22Rv1 (cell line): ENCODE results near the gene CYP11A1.

Experiments
- ZFX ChIP-seq: fragments of 450-650 bp; IDR thresholded peaks from 2 replicates; pipeline ENCODE4 v1.6.1; 2017; ENCODE audit warnings: antibody characterized with exemption, borderline replicate concordance
- TF ChIP-seq, protein P1 (sequence below): fragments of 450-650 bp; IDR thresholded peaks from 2 replicates; pipeline ENCODE4 v1.5.1; 2017; ENCODE audit warnings: mild to moderate bottlenecking

DNA sequence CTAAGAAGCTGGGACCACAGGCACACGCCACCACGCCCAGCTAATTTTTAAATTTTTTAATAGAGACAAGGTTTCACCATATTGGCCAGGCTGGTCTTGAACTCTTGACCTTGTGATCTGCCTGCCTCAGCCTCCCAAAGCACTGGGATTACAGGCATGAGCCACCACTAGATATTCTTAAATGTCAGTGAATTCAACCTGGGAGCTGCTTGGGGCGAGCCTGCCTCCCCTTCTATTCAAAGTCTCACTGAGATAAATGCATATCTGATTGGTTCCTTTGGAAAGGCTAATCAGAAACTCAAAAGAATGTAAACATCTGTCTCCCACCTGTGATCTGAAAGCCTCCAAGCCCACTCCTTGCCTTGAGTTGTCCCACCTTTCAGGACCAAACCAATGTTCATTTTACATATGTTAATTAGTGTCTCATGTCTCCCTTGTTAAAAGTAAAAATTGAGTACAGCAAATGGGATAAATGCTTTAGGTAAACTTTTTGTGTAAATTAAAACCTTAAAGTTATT is 15.0 kb downstream of the CYP11A1 start:
- TF ChIP-seq, protein P1, sequence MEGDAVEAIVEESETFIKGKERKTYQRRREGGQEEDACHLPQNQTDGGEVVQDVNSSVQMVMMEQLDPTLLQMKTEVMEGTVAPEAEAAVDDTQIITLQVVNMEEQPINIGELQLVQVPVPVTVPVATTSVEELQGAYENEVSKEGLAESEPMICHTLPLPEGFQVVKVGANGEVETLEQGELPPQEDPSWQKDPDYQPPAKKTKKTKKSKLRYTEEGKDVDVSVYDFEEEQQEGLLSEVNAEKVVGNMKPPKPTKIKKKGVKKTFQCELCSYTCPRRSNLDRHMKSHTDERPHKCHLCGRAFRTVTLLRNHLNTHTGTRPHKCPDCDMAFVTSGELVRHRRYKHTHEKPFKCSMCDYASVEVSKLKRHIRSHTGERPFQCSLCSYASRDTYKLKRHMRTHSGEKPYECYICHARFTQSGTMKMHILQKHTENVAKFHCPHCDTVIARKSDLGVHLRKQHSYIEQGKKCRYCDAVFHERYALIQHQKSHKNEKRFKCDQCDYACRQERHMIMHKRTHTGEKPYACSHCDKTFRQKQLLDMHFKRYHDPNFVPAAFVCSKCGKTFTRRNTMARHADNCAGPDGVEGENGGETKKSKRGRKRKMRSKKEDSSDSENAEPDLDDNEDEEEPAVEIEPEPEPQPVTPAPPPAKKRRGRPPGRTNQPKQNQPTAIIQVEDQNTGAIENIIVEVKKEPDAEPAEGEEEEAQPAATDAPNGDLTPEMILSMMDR, result no peak
- TF ChIP-seq ZFX, result no peak
